Smooth muscle cell (in vitro differentiated cells): ENCODE results near the gene METTL6. TPM values are rescaled to one million over a fixed set of nuclear protein-coding genes. Genes with fewer than 3 reads are reported as not detected.
"Not testable (repeated sequence)": the region's sequence is repeated elsewhere in the genome, so short reads cannot be mapped to it uniquely, and the experiment has no call there.

ENCODE experiments used
- DNase-seq: peaks from one replicate; lab custom pipeline; 2025; ENCODE audit not compliant: unreplicated experiment; lab: John Stamatoyannopoulos, UW
- H2AFZ ChIP-seq: fragments of 200-600 bp; sonication (generic); 2 replicates; pipeline ENCODE4 v1.6.0; 2016; ENCODE audit warnings: antibody characterized with exemption, low read depth, mild to moderate bottlenecking
- H3F3A ChIP-seq: fragments of 200-600 bp; sonication (generic); 2 replicates; pipeline ENCODE4 v1.6.0; 2017; ENCODE audit warnings: antibody characterized with exemption, low read depth
- H3K27ac ChIP-seq: fragments of 200-600 bp; sonication (generic); 2 replicates; pipeline ENCODE4 v1.5.1; 2016; ENCODE audit warnings: low read depth, mild to moderate bottlenecking
- H3K27me3 ChIP-seq: fragments of 200-600 bp; sonication (generic); 2 replicates; pipeline ENCODE4 v1.6.1; 2016; ENCODE audit warnings: low read depth, mild to moderate bottlenecking
- H3K36me3 ChIP-seq: fragments of 200-600 bp; sonication (generic); 2 replicates; pipeline ENCODE4 v1.5.1; 2016; ENCODE audit warnings: low read depth
- H3K4me1 ChIP-seq: fragments of 200-600 bp; sonication (generic); 2 replicates; pipeline ENCODE4 v1.5.1; 2016; ENCODE audit warnings: low read depth
- H3K4me2 ChIP-seq: fragments of 200-600 bp; sonication (generic); 2 replicates; pipeline ENCODE4 v1.6.0; 2016; ENCODE audit warnings: mild to moderate bottlenecking
- H3K4me3 ChIP-seq: fragments of 200-600 bp; sonication (generic); 2 replicates; pipeline ENCODE4 v1.5.1; 2016; ENCODE audit warnings: mild to moderate bottlenecking
- H3K79me2 ChIP-seq: fragments of 200-600 bp; sonication (generic); 2 replicates; pipeline ENCODE4 v1.6.0; 2016; ENCODE audit warnings: low read depth, mild to moderate bottlenecking
- H3K9ac ChIP-seq: fragments of 200-600 bp; sonication (generic); 2 replicates; pipeline ENCODE4 v1.6.0; 2016; ENCODE audit warnings: low read depth
- H3K9me3 ChIP-seq: fragments of 200-600 bp; sonication (generic); replicated peaks from 2 replicates; pipeline ENCODE4 v1.5.1; 2016; ENCODE audit warnings: low read depth
- H4K20me1 ChIP-seq: fragments of 200-600 bp; sonication (generic); 2 replicates; pipeline ENCODE4 v1.6.0; 2016; ENCODE audit warnings: low read depth
- CTCF ChIP-seq: fragments of 200-600 bp; sonication (generic); IDR thresholded peaks from 2 replicates; pipeline ENCODE4 v1.5.1; 2017; ENCODE audit warnings: borderline replicate concordance, mild to moderate bottlenecking, antibody characterized with exemption; ENCODE audit not compliant: insufficient read depth, poor library complexity, severe bottlenecking
- WGBS: methylation state at CpG from one replicate; pipeline ENCODE4 v1.1.7; 2016; ENCODE audit warnings: low lambda C conversion rate; 5-methylcytosine and 5-hydroxymethylcytosine counted together
- polyA plus RNA-seq: library from polyadenylated mRNA; unstranded; fragments of >200 nt; fragmentation: Nextera tagmentation; extraction: Ambion mirVana; gene quantifications from 2 replicates; pipeline ENCODE4 v1.2.1, GENCODE V29; 2016
- total RNA-seq: library from RNA; depleted of rRNA; stranded (reverse); fragments of >200 nt; gene quantifications from 2 replicates; pipeline ENCODE4 v1.2.3, GENCODE V29; 2014

The METTL6 gene
- total and polyA plus RNA-seq, 2 experiments from 2014 or later = 16.0 to 37.3 TPM

DNA sequence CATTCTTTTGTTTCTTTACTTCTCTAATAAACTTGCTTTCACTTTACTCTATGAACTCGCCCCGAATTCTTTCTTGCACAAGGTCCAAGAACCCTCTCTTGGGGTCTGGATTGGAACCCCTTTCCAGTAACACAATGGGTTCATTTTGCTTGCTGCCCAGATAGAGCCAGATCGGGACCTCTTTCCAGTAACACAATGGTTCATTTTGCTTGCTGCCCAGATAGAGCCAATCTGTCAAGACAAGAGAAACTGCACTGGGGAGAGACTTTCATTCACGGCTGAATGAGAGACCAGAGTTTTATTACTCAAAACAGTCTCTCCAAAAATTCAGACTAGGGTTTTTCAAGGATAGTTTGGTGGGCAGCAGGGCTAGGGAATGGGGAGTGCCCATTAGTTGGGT lies 25.4 kb downstream of the METTL6 start:
- no peak overlapping the region for H3K4me3 ChIP-seq
- H3K27ac ChIP-seq = no peak overlapping the region
- 93% methylated on average over 4 of the region's 4 CpGs for WGBS
- H3K9ac ChIP-seq = no peak overlapping the region
- no peaks in the 10 kb centered on the region for H3K9me3 ChIP-seq
- H3K4me2 ChIP-seq = no peak overlapping the region
- H3K27me3 ChIP-seq = no peaks in the 10 kb centered on the region
- no peaks in the 10 kb centered on the region for H3K4me1 ChIP-seq
- H2AFZ ChIP-seq = no peak overlapping the region
- H3F3A ChIP-seq = no peaks in the 10 kb centered on the region
- no peaks in the 10 kb centered on the region for H4K20me1 ChIP-seq
- no peaks in the 10 kb centered on the region for H3K36me3 ChIP-seq
- no peaks in the 10 kb centered on the region for H3K79me2 ChIP-seq
- no peak for TF ChIP-seq CTCF
- no peak for DNase-seq

- Histone ChIP-seq H2AFZ (no peak overlapping the region), H3F3A (no peaks in the 10 kb centered on the region), H3K4me2 (no peak overlapping the region), H3K9ac (no peak overlapping the region), H3K79me2 (no peaks in the 10 kb centered on the region), H3K36me3 (no peaks in the 10 kb centered on the region), H3K4me3 (no peak overlapping the region), H3K27ac (no peak overlapping the region), H3K27me3 (no peaks in the 10 kb centered on the region), H3K4me1 (no peaks in the 10 kb centered on the region), H3K9me3 (no peaks in the 10 kb centered on the region), H4K20me1 (no peaks in the 10 kb centered on the region)
- DNase-seq = no peak
- TF ChIP-seq CTCF = no peak
- WGBS = 85% methylated on average over 5 of the region's 5 CpGs
Observed at GRCh38 chr3:15399970-15400369, 27.4 kb downstream of the METTL6 start.

GRCh38 chr3:15398731-15399133 lies 28.6 kb downstream of the METTL6 start:
- not testable (repeated sequence) for DNase-seq, H3F3A ChIP-seq, H4K20me1 ChIP-seq, H3K36me3 ChIP-seq, H3K4me1 ChIP-seq, H3K4me2 ChIP-seq, H3K79me2 ChIP-seq, H3K9me3 ChIP-seq, H3K4me3 ChIP-seq, H3K27ac ChIP-seq, H3K9ac ChIP-seq, H2AFZ ChIP-seq, H3K27me3 ChIP-seq
- 95% methylated on average over 3 of the region's 3 CpGs for WGBS

- not testable (repeated sequence) for H4K20me1 ChIP-seq, H3K4me2 ChIP-seq, H3K27ac ChIP-seq, H2AFZ ChIP-seq, H3K9ac ChIP-seq, H3F3A ChIP-seq, H3K36me3 ChIP-seq, H3K4me3 ChIP-seq, H3K4me1 ChIP-seq, DNase-seq, H3K27me3 ChIP-seq, H3K9me3 ChIP-seq, H3K79me2 ChIP-seq
- 95% methylated on average over 2 of the region's 2 CpGs for WGBS
Observed at GRCh38 chr3:15393252-15393651, 34.1 kb downstream of the METTL6 start.

DNA sequence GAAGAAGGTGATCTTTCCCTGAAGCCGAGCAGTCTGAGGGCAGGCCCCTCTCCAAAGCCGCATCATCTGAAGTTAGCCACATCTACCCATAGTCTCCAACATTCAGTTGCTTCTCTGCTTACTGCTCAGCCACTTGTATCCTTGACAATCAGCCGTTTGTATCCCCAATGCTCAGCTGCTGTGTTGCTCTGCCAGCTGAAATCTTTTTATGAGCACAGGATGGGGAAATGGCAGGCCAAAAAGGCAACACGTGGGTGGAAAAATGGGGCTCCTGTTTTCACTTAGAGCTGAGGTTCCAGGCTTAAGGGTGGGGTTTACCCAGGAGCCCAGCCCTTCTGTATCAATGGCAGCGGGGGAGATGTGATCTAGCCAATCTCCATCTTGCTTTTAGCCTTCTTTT lies 36.3 kb downstream of the METTL6 start:
- Histone ChIP-seq H3K4me1 (no peaks in the 10 kb centered on the region), H3K27ac (no peak overlapping the region), H3K4me3 (no peak overlapping the region), H3K79me2 (no peaks in the 10 kb centered on the region), H2AFZ (no peak overlapping the region), H3K36me3 (no peaks in the 10 kb centered on the region), H3F3A (no peaks in the 10 kb centered on the region), H3K27me3 (no peaks in the 10 kb centered on the region), H4K20me1 (no peaks in the 10 kb centered on the region), H3K9ac (no peak overlapping the region), H3K4me2 (no peak overlapping the region), H3K9me3 (no peaks in the 10 kb centered on the region)
- WGBS = 89% methylated on average over 5 of the region's 5 CpGs
- DNase-seq = no peak
- TF ChIP-seq CTCF = no peak
